ENCODE measurements around the gene RNASEH2C.
A peak's percentile ranks its signal among the peaks of the same experiment; 100 is the strongest.
"Not testable (repeated sequence)": the region's sequence is repeated elsewhere in the genome, so short reads cannot be mapped to it uniquely, and the experiment has no call there.

The RNASEH2C gene

GRCh38 chr11:65716774-65717405 is 3.7 kb downstream of the RNASEH2C start:
- no peak for DNase-seq

GRCh38 chr11:65716302-65716701 is 4.3 kb downstream of the RNASEH2C start:
- DNase-seq: no peak

GRCh38 chr11:65714433-65714832 is 6.2 kb downstream of the RNASEH2C start:
- DNase-seq: no peak

GRCh38 chr11:65713212-65713969 is 7.2 kb downstream of the RNASEH2C start:
- DNase-seq: no peak

- DNase-seq: no peak
These were observed 7.9 kb downstream of the RNASEH2C start for GRCh38 chr11:65712633-65713076.

- peak; percentile 98 for DNase-seq
These were observed 8.6 kb downstream of the RNASEH2C start, which contains the start of gene KAT5 for GRCh38 chr11:65711785-65712632. Gene KAT5 (plus strand): TSS chr11:65712252. CDS start chr11:65712268, 16 bp downstream.

- no peak for DNase-seq
These were observed 10.2 kb downstream of the RNASEH2C start for GRCh38 chr11:65710421-65710820.

GRCh38 chr11:65709661-65710060 is 10.9 kb downstream of the RNASEH2C start:
- DNase-seq: no peak

GRCh38 chr11:65708451-65708850 is 12.1 kb downstream of the RNASEH2C start:
- no peak for DNase-seq

- not testable (repeated sequence) for DNase-seq
These were observed 13.6 kb downstream of the RNASEH2C start for GRCh38 chr11:65707002-65707401.

- peak; percentile 28 for DNase-seq
These were observed 14.3 kb downstream of the RNASEH2C start for GRCh38 chr11:65706303-65706763.

- no peak for DNase-seq
These were observed 16.8 kb downstream of the RNASEH2C start for GRCh38 chr11:65703846-65704245.

- DNase-seq: no peak
These were observed 18.9 kb downstream of the RNASEH2C start for GRCh38 chr11:65701686-65702085.

GRCh38 chr11:65700399-65700798 is 20.2 kb downstream of the RNASEH2C start:
- no peak for DNase-seq

- no peak for DNase-seq
These were observed 21.3 kb downstream of the RNASEH2C start for GRCh38 chr11:65699306-65699705.

GRCh38 chr11:65698205-65698604 is 22.4 kb downstream of the RNASEH2C start:
- DNase-seq: no peak

GRCh38 chr11:65696802-65697552 is 23.6 kb downstream of the RNASEH2C start:
- no peak for DNase-seq

- peak; percentile 93 for DNase-seq
These were observed 24.9 kb downstream of the RNASEH2C start for GRCh38 chr11:65695459-65696241.

GRCh38 chr11:65692367-65692766 is 28.2 kb downstream of the RNASEH2C start:
- DNase-seq: no peak

GRCh38 chr11:65691847-65692246 is 28.8 kb downstream of the RNASEH2C start:
- DNase-seq: not testable (repeated sequence)

- DNase-seq: no peak
These were observed 34.6 kb downstream of the RNASEH2C start for GRCh38 chr11:65685981-65686380.

- not testable (repeated sequence) for DNase-seq
These were observed 37.1 kb downstream of the RNASEH2C start for GRCh38 chr11:65683480-65683879.
